ENCODE data around the gene SYDE1. TPM values are rescaled to one million over a fixed set of nuclear protein-coding genes. Genes with fewer than 3 reads are reported as not detected.
"Not testable (repeated sequence)": the region's sequence is repeated elsewhere in the genome, so short reads cannot be mapped to it uniquely, and the experiment has no call there.

Gene SYDE1, protein sequence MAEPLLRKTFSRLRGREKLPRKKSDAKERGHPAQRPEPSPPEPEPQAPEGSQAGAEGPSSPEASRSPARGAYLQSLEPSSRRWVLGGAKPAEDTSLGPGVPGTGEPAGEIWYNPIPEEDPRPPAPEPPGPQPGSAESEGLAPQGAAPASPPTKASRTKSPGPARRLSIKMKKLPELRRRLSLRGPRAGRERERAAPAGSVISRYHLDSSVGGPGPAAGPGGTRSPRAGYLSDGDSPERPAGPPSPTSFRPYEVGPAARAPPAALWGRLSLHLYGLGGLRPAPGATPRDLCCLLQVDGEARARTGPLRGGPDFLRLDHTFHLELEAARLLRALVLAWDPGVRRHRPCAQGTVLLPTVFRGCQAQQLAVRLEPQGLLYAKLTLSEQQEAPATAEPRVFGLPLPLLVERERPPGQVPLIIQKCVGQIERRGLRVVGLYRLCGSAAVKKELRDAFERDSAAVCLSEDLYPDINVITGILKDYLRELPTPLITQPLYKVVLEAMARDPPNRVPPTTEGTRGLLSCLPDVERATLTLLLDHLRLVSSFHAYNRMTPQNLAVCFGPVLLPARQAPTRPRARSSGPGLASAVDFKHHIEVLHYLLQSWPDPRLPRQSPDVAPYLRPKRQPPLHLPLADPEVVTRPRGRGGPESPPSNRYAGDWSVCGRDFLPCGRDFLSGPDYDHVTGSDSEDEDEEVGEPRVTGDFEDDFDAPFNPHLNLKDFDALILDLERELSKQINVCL
- total RNA-seq = 10 to 100 TPM; 29.6 to 39.9 (median 35.8) TPM
- 1 to 10 TPM; 1.2 to 5.6 (median 4.8) TPM for polyA plus RNA-seq

DNA sequence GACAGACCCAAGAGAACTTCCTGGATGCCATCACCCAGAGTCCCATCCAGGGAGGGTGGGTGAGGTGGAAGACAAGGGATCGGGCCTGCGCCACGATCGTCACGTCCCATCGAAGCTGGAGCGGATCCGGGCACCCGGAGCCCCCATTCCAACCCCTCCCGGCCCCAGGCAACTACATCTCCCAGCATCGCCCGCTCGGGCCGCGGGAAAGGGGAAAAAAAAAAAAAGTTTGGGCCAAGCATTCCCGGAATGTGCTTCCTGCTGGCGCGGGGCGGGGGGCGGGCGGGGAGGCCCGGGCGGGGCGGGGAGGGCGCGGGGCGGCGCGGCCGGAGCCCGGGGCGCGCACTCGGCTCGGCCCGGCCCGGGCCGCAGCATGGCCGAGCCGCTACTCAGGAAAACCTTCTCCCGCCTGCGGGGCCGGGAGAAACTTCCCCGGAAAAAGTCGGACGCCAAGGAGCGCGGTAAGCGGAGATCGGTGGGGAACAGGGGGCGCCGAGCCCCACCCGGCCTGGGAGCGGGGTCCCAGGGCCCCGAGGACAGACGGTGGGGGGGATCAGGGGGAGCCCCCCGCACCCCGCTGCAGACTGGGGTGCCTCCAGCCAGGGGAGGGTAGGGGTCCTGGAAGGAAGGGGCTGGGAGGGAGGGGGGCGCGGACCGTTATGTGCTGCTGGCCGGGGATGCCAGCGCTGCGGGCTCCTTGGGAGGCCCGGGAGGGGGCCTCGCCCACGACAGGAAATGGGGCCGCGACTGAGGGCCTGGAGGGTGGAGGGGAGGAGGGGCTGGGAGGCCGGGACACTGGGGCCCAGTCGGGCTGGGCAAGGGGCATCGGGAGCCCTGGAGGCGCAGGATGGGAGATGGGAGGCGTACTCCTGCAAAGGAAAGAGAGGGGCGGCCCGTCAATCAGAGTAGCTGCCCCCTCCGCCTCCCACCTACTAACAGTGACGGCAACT is at the start of gene SYDE1:
TSS of gene SYDE1 (plus strand) at position 341 of the 950 bp plus-strand sequence. CDS start at position 374, 33 bp downstream.
- Histone ChIP-seq H3K4me1 (peaks cover 0 to 21% (median 18%) of the 10 kb centered on the region in 4 donors), H3K36me3 (peaks cover 8 to 34% (median 26%) of the 10 kb centered on the region in 4 donors), H3K4me3 (peak within 1 kb of the TSS; percentile 89 to 99 (median 94)), H3K27ac (peak within 1 kb of the TSS; percentile 93 to 99 (median 96)), H3K9me3 (peaks cover 3 to 8% (median 4%) of the 10 kb centered on the region in 4 donors), H3K27me3 (no peaks in the 10 kb centered on the region)
- 2 to 3% methylated on average over 78 of the region's 78 CpGs for WGBS, 2 donors
- TF ChIP-seq EP300 (IDR thresholded peaks at IDR 0.05) (no peak), POLR2A (IDR thresholded peaks at IDR 0.05) (peak in 1 of 2 donors; percentile 32), POLR2AphosphoS5 (IDR thresholded peaks at IDR 0.05) (peak in 3 of 4 donors; percentile 41 to 74 (median 70))
- intact Hi-C loops (cut with DNase I) = loop anchor here (2.0 to 5.0 kb wide), 4 partner anchors 17 to 345 kb away; a partner anchor contains a TSS
- peak; percentile 80 for DNase-seq

DNA sequence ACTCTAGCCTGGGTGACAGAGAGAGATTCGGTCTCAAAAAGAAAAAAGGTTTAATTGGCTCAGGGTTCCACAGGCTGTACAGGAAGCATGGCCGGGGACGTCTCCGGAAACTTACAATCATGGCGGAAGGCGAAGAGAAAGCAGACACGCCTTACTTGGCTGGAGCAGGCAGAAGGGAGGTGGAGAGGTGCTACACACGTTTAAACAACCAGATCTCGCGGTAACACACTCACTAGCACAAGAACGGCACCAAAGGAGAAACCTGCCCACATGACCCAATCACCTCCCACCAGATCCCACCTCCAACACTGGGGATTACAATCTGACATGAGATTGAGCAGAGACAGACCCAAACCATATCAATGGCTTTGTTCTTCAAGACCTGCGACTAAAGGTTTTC is 45.2 kb upstream of the SYDE1 start:
- Histone ChIP-seq H3K36me3 (no peaks in the 10 kb centered on the region), H3K27ac (no peak overlapping the region), H3K9me3 (no peaks in the 10 kb centered on the region), H3K4me3 (no peak overlapping the region), H3K4me1 (no peaks in the 10 kb centered on the region), H3K27me3 (peaks cover 0 to 13% (median 0%) of the 10 kb centered on the region in 3 donors)
- 85 to 87% methylated on average over 12 of the region's 12 CpGs for WGBS, 2 donors
- TF ChIP-seq EP300 (IDR thresholded peaks at IDR 0.05) (no peak), POLR2A (IDR thresholded peaks at IDR 0.05) (no peak), POLR2AphosphoS5 (IDR thresholded peaks at IDR 0.05) (no peak), CTCF (IDR thresholded peaks at IDR 0.05) (no peak)
- intact Hi-C loops (cut with DNase I) = no loop called here
- no peak for DNase-seq

- intact Hi-C loops (cut with DNase I); H3K27ac ChIP-seq; DNase-seq; H3K36me3 ChIP-seq; H3K4me3 ChIP-seq; H3K4me1 ChIP-seq; H3K9me3 ChIP-seq; H3K27me3 ChIP-seq: not testable (repeated sequence)
- 57 to 63% methylated on average over 4 of the region's 4 CpGs for WGBS, 2 donors
Observed at GRCh38 chr19:15070386-15070785, 36.8 kb upstream of the SYDE1 start.

DNA sequence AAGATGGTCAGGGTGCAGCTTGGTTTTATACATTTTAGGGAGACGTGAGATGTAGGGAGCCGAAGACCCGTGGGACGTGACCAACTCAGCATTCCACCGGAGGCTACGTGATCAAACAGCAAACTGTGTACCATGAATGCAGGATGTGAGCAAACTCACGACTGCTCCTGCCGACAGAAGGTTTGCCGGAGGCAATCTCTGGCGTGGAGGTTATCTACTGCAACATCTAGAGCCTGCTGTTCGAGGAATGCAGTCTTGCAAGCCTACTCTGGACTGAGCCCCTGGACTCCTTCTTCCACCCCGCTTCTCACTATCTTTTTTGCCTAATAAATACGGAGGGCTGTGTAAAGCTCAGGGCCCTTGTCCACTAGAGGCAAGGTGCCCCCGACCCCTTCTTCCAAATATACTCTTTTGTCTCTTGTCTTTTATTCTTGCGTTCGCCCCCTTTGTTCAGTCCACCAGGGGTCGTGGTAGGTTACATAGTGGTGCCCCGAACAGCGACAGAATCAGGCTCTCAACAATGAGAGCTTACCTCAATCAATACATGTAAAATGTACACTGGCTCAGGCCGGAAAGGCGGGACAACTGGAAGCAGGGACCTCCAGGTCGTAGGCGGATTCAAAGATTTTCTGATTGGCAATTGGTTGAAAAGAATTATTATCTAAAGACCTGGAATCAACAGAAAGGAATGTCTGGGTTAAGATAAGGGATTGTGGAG is 34.1 kb upstream of the SYDE1 start:
- no peak overlapping the region for H3K27ac ChIP-seq
- peaks cover 0 to 4% (median 0%) of the 10 kb centered on the region in 3 donors for H3K27me3 ChIP-seq
- intact Hi-C loops (cut with DNase I) = no loop called here
- TF ChIP-seq POLR2AphosphoS5 (IDR thresholded peaks at IDR 0.05) = no peak
- no peak for TF ChIP-seq CTCF (IDR thresholded peaks at IDR 0.05)
- TF ChIP-seq EP300 (IDR thresholded peaks at IDR 0.05) = no peak
- no peak for TF ChIP-seq POLR2A (IDR thresholded peaks at IDR 0.05)
- H3K4me1 ChIP-seq = no peaks in the 10 kb centered on the region
- 75 to 81% methylated on average over 23 of the region's 23 CpGs for WGBS, 2 donors
- DNase-seq = no peak
- H3K9me3 ChIP-seq = no peaks in the 10 kb centered on the region
- H3K4me3 ChIP-seq = no peak overlapping the region
- H3K36me3 ChIP-seq = no peaks in the 10 kb centered on the region

DNA sequence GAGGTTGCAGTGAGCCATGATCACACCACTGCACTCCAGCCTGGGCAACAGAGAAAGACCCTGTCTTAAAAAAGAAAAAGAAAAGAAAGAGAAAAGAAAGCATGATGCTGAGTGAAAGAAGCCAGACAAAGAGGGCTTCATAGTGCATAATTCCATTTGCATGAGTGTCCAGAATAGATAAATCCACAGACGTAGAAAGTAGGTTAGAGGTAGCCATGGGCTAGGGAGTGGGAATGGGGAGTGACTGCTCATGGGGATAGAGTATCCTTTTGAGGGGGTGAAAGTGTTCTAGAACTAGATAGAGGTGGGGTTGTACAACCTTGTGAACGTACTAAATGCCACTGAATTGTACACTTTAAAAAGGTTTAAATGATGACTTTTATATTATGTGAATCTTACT is 32.8 kb upstream of the SYDE1 start:
- no peak for DNase-seq
- WGBS, 2 donors = 59 to 74% methylated on average over 2 of the region's 2 CpGs
- intact Hi-C loops (cut with DNase I) = no loop called here
- H3K4me1 ChIP-seq = no peaks in the 10 kb centered on the region
- no peak overlapping the region for H3K27ac ChIP-seq
- TF ChIP-seq EP300 (IDR thresholded peaks at IDR 0.05) (no peak), CTCF (IDR thresholded peaks at IDR 0.05) (no peak), POLR2A (IDR thresholded peaks at IDR 0.05) (no peak), POLR2AphosphoS5 (IDR thresholded peaks at IDR 0.05) (no peak)
- H3K36me3 ChIP-seq = no peaks in the 10 kb centered on the region
- no peak overlapping the region for H3K4me3 ChIP-seq
- peaks cover 0 to 4% (median 0%) of the 10 kb centered on the region in 3 donors for H3K27me3 ChIP-seq
- no peaks in the 10 kb centered on the region for H3K9me3 ChIP-seq

Measured in sigmoid colon (tissue), 7 donors.